Naive thymus-derived CD8-positive, alpha-beta T cell (primary cell): ENCODE data around the gene GULP1. TPM values are rescaled to one million over a fixed set of nuclear protein-coding genes. Genes with fewer than 3 reads are reported as not detected.
"Not testable (repeated sequence)": the region's sequence is repeated elsewhere in the genome, so short reads cannot be mapped to it uniquely, and the experiment has no call there.

Source experiments
- ATAC-seq, 2 donors: fragments of 150-1000 bp; cut with Tn5 transposase in 1 of 2; sonication (Bioruptor Pico), chemical (Tn5 transposase) in 1 of 2; 1 replicate in 1 of 2; 2 replicates in 1 of 2; pipeline ENCODE4 v1.10.0; 2021; ENCODE audit warnings: mild to moderate bottlenecking in 2 of 2, moderate library complexity in 2 of 2
- POLR2A ChIA-PET: fragments of 350-600 bp; sonication (Branson Sonifier 250); formaldehyde crosslinking; loops from one replicate; lab custom pipeline; 2021; ENCODE audit warnings: antibody characterized with exemption; lab: Charles Lee
- DNase-seq, 10 donors: peaks; one replicate each; pipeline versions ENCODE4 v3.0.0 to v3.0.0-alpha.2; 2020 to 2022
- H3K27ac Mint-ChIP-seq, 10 donors: one replicate each; pipeline ENCODE4 v1.8.0; 2020 to 2022; ENCODE audit warnings: mild to moderate bottlenecking in 10 of 10, mixed read lengths in 10 of 10, moderate library complexity in 4 of 10, inconsistent platforms in 1 of 10
- H3K27me3 Mint-ChIP-seq, 5 donors: one replicate each; pipeline ENCODE4 v1.8.0; 2021 to 2022; ENCODE audit warnings: mixed read lengths in 5 of 5
- H3K36me3 Mint-ChIP-seq, 3 donors: one replicate each; pipeline ENCODE4 v1.8.0; 2020 to 2022; ENCODE audit warnings: mixed read lengths in 3 of 3, mild to moderate bottlenecking in 2 of 3, inconsistent platforms in 1 of 3
- H3K4me1 Mint-ChIP-seq, 4 donors: one replicate each; pipeline ENCODE4 v1.8.0; 2021 to 2022; ENCODE audit warnings: mixed read lengths in 4 of 4
- H3K4me3 Mint-ChIP-seq, 10 donors: one replicate each; pipeline ENCODE4 v1.8.0; 2020 to 2022; ENCODE audit warnings: mild to moderate bottlenecking in 10 of 10, mixed read lengths in 10 of 10, moderate library complexity in 6 of 10, inconsistent platforms in 1 of 10
- H3K9me3 Mint-ChIP-seq, 9 donors: one replicate each; pipeline ENCODE4 v1.8.0; 2020 to 2022; ENCODE audit warnings: mixed read lengths in 9 of 9, mild to moderate bottlenecking in 3 of 9, inconsistent platforms in 1 of 9, moderate library complexity in 1 of 9
- polyA plus RNA-seq, 3 donors: library from polyadenylated mRNA; unstranded; fragments of 300-500 nt; fragmentation: Illumina TruSeq; gene quantifications; one replicate each; pipeline ENCODE4 v1.2.3, GENCODE V29; 2021
- total RNA-seq, 8 experiments: library from RNA in 2 of 8; stranded (reverse) in 2 of 8; gene quantifications; one replicate each; pipeline ENCODE4 v1.2.3 and lab custom pipeline; 2021 to 2026

The GULP1 gene
- total and polyA plus RNA-seq, 5 experiments from 2014 or later, result not detected

GRCh38 chr2:188524519-188525113 is 232.9 kb downstream of the GULP1 start:
- Mint-ChIP-seq H3K27ac (no peak overlapping the region), H3K27me3 (peaks cover 0 to 16% (median 2%) of the 10 kb centered on the region in 5 donors), H3K36me3 (no peaks in the 10 kb centered on the region), H3K4me3 (no peak overlapping the region), H3K4me1 (no peaks in the 10 kb centered on the region), H3K9me3 (no peaks in the 10 kb centered on the region)
- DNase-seq (peak in 6 of 10 donors; percentile 5 to 42 (median 21)), ATAC-seq (peak in 1 of 2 donors; percentile 59)
- POLR2A ChIA-PET, result no interaction called here

- no peaks in the 10 kb centered on the region for H3K36me3 Mint-ChIP-seq
- no peak overlapping the region for H3K4me3 Mint-ChIP-seq
- no peaks in the 10 kb centered on the region for H3K9me3 Mint-ChIP-seq
- H3K27me3 Mint-ChIP-seq, result peaks cover 0 to under 1% (median 0%) of the 10 kb centered on the region in 5 donors
- DNase-seq, result no peak
- peak overlapping the region in 1 of 10 donors; percentile 5 for H3K27ac Mint-ChIP-seq
- H3K4me1 Mint-ChIP-seq, result no peaks in the 10 kb centered on the region
- ATAC-seq, result no peak
- POLR2A ChIA-PET, result no interaction called here
Observed at GRCh38 chr2:188526701-188527100, 235.0 kb downstream of the GULP1 start.

- H3K4me1 Mint-ChIP-seq, result no peaks in the 10 kb centered on the region
- ATAC-seq (no peak), DNase-seq (no peak)
- H3K9me3 Mint-ChIP-seq, result no peaks in the 10 kb centered on the region
- H3K27me3 Mint-ChIP-seq, result no peaks in the 10 kb centered on the region
- H3K27ac Mint-ChIP-seq, result peak overlapping the region in 1 of 10 donors; percentile 5
- POLR2A ChIA-PET, result no interaction called here
- no peaks in the 10 kb centered on the region for H3K36me3 Mint-ChIP-seq
- no peak overlapping the region for H3K4me3 Mint-ChIP-seq
Observed at GRCh38 chr2:188527141-188527540, 235.5 kb downstream of the GULP1 start.

GRCh38 chr2:188527581-188527993 is 235.9 kb downstream of the GULP1 start:
- Mint-ChIP-seq H3K27me3 (no peaks in the 10 kb centered on the region), H3K4me1 (no peaks in the 10 kb centered on the region), H3K9me3 (no peaks in the 10 kb centered on the region), H3K4me3 (no peak overlapping the region), H3K36me3 (no peaks in the 10 kb centered on the region), H3K27ac (no peak overlapping the region)
- ATAC-seq (no peak), DNase-seq (no peak)
- POLR2A ChIA-PET, result no interaction called here

GRCh38 chr2:188529710-188530109 is 238.0 kb downstream of the GULP1 start:
- Mint-ChIP-seq H3K27me3 (no peaks in the 10 kb centered on the region), H3K27ac (no peak overlapping the region), H3K9me3 (no peaks in the 10 kb centered on the region), H3K4me1 (no peaks in the 10 kb centered on the region), H3K36me3 (no peaks in the 10 kb centered on the region), H3K4me3 (no peak overlapping the region)
- no peak for ATAC-seq
- POLR2A ChIA-PET, result no interaction called here
- DNase-seq, result no peak

GRCh38 chr2:188534875-188535274 is 243.2 kb downstream of the GULP1 start:
- Mint-ChIP-seq H3K27me3 (peaks cover 0 to 10% (median 3%) of the 10 kb centered on the region in 5 donors), H3K36me3 (no peaks in the 10 kb centered on the region), H3K4me1 (no peaks in the 10 kb centered on the region), H3K4me3 (no peak overlapping the region), H3K27ac (no peak overlapping the region), H3K9me3 (peaks cover 0 to 8% (median 0%) of the 10 kb centered on the region in 9 donors)
- no peak for DNase-seq
- POLR2A ChIA-PET, result no interaction called here
- no peak for ATAC-seq

- Mint-ChIP-seq H3K36me3 (no peaks in the 10 kb centered on the region), H3K27me3 (no peaks in the 10 kb centered on the region), H3K9me3 (peaks cover 0 to 3% (median 0%) of the 10 kb centered on the region in 9 donors), H3K27ac (no peak overlapping the region), H3K4me3 (no peak overlapping the region), H3K4me1 (no peaks in the 10 kb centered on the region)
- ATAC-seq, result no peak
- DNase-seq, result no peak
- POLR2A ChIA-PET, result no interaction called here
Observed at GRCh38 chr2:188551671-188552070, 260.0 kb downstream of the GULP1 start.

GRCh38 chr2:188557081-188557480 is 265.4 kb downstream of the GULP1 start:
- no peak for ATAC-seq
- Mint-ChIP-seq H3K4me3 (no peak overlapping the region), H3K27ac (no peak overlapping the region), H3K36me3 (peaks cover 0 to 21% (median 3%) of the 10 kb centered on the region in 3 donors), H3K27me3 (peaks cover 0 to 12% (median 0%) of the 10 kb centered on the region in 5 donors), H3K4me1 (no peaks in the 10 kb centered on the region), H3K9me3 (peaks cover 6 to 30% (median 11%) of the 10 kb centered on the region in 9 donors)
- POLR2A ChIA-PET, result no interaction called here
- no peak for DNase-seq

- POLR2A ChIA-PET, ATAC-seq, H3K27ac Mint-ChIP-seq, DNase-seq, H3K4me3 Mint-ChIP-seq, H3K4me1 Mint-ChIP-seq: not testable (repeated sequence)
- Mint-ChIP-seq H3K9me3 (peaks cover 5 to 30% (median 11%) of the 10 kb centered on the region in 9 donors), H3K27me3 (peaks cover 0 to 12% (median 0%) of the 10 kb centered on the region in 5 donors), H3K36me3 (peaks cover 0 to 21% (median 3%) of the 10 kb centered on the region in 3 donors)
Observed at GRCh38 chr2:188559455-188559854, 267.8 kb downstream of the GULP1 start.

GRCh38 chr2:188561473-188561979 is 269.9 kb downstream of the GULP1 start:
- H3K27ac Mint-ChIP-seq, result no peak overlapping the region
- ATAC-seq (no peak), DNase-seq (peak in 1 of 10 donors; percentile 55)
- H3K27me3 Mint-ChIP-seq, result peaks cover 0 to 12% (median 0%) of the 10 kb centered on the region in 5 donors
- no peak overlapping the region for H3K4me3 Mint-ChIP-seq
- POLR2A ChIA-PET, result no interaction called here
- H3K36me3 Mint-ChIP-seq, result peaks cover 0 to 21% (median 3%) of the 10 kb centered on the region in 3 donors
- H3K9me3 Mint-ChIP-seq, result peaks cover 4 to 30% (median 11%) of the 10 kb centered on the region in 9 donors
- no peaks in the 10 kb centered on the region for H3K4me1 Mint-ChIP-seq

GRCh38 chr2:188569431-188570165 is 277.9 kb downstream of the GULP1 start:
- ATAC-seq, result no peak
- Mint-ChIP-seq H3K36me3 (no peaks in the 10 kb centered on the region), H3K4me3 (no peak overlapping the region), H3K27ac (no peak overlapping the region), H3K27me3 (no peaks in the 10 kb centered on the region), H3K9me3 (no peaks in the 10 kb centered on the region), H3K4me1 (no peaks in the 10 kb centered on the region)
- POLR2A ChIA-PET, result no interaction called here
- DNase-seq, result no peak

GRCh38 chr2:188570370-188570769 is 278.7 kb downstream of the GULP1 start:
- ATAC-seq (no peak), DNase-seq (no peak)
- POLR2A ChIA-PET, result no interaction called here
- Mint-ChIP-seq H3K27me3 (no peaks in the 10 kb centered on the region), H3K36me3 (no peaks in the 10 kb centered on the region), H3K4me3 (no peak overlapping the region), H3K9me3 (no peaks in the 10 kb centered on the region), H3K4me1 (no peaks in the 10 kb centered on the region), H3K27ac (no peak overlapping the region)

GRCh38 chr2:188571543-188572303 is 280.0 kb downstream of the GULP1 start:
- POLR2A ChIA-PET, result no interaction called here
- Mint-ChIP-seq H3K27ac (no peak overlapping the region), H3K4me1 (no peaks in the 10 kb centered on the region), H3K27me3 (no peaks in the 10 kb centered on the region), H3K9me3 (no peaks in the 10 kb centered on the region), H3K4me3 (no peak overlapping the region), H3K36me3 (no peaks in the 10 kb centered on the region)
- DNase-seq (no peak), ATAC-seq (no peak)
